ENCODE measurements around the gene GPR146. TPM values are rescaled to one million over a fixed set of nuclear protein-coding genes. Genes with fewer than 3 reads are reported as not detected.

The GPR146 gene
- total RNA-seq, 1 donor from 2014 or later = 3.1 TPM

DNA sequence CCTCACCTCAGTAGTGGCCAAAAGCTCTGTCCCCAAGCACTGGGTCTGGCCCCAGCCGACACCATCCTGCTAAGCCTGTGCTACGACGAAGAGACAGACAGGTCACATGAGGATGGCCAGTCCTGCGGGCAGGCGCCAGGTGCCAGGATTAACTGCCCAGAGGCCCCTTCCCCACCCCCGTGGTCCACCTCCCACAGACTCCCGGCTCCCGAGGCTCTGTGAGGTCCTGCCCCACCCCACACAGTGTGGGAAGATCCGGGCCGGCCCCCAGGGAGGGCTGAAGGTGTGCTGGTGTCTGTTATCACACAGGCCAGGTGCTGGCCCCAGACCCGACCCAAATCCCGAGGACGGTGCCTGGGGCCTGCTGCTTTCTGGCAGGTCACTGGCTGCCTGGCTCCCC, 34.1 kb upstream of the GPR146 start:
- TF ChIP-seq, protein P1, sequence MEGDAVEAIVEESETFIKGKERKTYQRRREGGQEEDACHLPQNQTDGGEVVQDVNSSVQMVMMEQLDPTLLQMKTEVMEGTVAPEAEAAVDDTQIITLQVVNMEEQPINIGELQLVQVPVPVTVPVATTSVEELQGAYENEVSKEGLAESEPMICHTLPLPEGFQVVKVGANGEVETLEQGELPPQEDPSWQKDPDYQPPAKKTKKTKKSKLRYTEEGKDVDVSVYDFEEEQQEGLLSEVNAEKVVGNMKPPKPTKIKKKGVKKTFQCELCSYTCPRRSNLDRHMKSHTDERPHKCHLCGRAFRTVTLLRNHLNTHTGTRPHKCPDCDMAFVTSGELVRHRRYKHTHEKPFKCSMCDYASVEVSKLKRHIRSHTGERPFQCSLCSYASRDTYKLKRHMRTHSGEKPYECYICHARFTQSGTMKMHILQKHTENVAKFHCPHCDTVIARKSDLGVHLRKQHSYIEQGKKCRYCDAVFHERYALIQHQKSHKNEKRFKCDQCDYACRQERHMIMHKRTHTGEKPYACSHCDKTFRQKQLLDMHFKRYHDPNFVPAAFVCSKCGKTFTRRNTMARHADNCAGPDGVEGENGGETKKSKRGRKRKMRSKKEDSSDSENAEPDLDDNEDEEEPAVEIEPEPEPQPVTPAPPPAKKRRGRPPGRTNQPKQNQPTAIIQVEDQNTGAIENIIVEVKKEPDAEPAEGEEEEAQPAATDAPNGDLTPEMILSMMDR (IDR thresholded peaks at IDR 0.05; ENCODE audit: partially characterized antibody, unreplicated experiment) = no peak
- Mint-ChIP-seq H3K36me3 (ENCODE audit: unreplicated experiment) (peaks cover 4% of the 10 kb centered on the region), H3K27me3 (ENCODE audit: unreplicated experiment) (peaks cover 10% of the 10 kb centered on the region), H3K4me3 (ENCODE audit: unreplicated experiment) (no peak overlapping the region), H3K9me3 (ENCODE audit: unreplicated experiment) (peaks cover 5% of the 10 kb centered on the region), H3K27ac (ENCODE audit: unreplicated experiment) (no peak overlapping the region), H3K4me1 (ENCODE audit: low read depth, unreplicated experiment) (peaks cover 15% of the 10 kb centered on the region)
- DNase-seq = no peak

GRCh38 chr7:1011297-1012003, 32.9 kb upstream of the GPR146 start:
- H3K27ac Mint-ChIP-seq (ENCODE audit: unreplicated experiment) = peak overlapping the region; percentile 62
- H3K4me1 Mint-ChIP-seq (ENCODE audit: low read depth, unreplicated experiment) = peaks cover 13% of the 10 kb centered on the region
- H3K9me3 Mint-ChIP-seq (ENCODE audit: unreplicated experiment) = peaks cover 5% of the 10 kb centered on the region
- peak; percentile 10 for DNase-seq
- H3K27me3 Mint-ChIP-seq (ENCODE audit: unreplicated experiment) = peaks cover 7% of the 10 kb centered on the region
- H3K4me3 Mint-ChIP-seq (ENCODE audit: unreplicated experiment) = no peak overlapping the region
- TF ChIP-seq, protein P1 (IDR thresholded peaks at IDR 0.05; ENCODE audit: partially characterized antibody, unreplicated experiment) = no peak
- no peaks in the 10 kb centered on the region for H3K36me3 Mint-ChIP-seq (ENCODE audit: unreplicated experiment)

GRCh38 chr7:1012004-1012715, 32.2 kb upstream of the GPR146 start:
- peaks cover 13% of the 10 kb centered on the region for H3K4me1 Mint-ChIP-seq (ENCODE audit: low read depth, unreplicated experiment)
- no peak overlapping the region for H3K4me3 Mint-ChIP-seq (ENCODE audit: unreplicated experiment)
- peaks cover 7% of the 10 kb centered on the region for H3K27me3 Mint-ChIP-seq (ENCODE audit: unreplicated experiment)
- TF ChIP-seq, protein P1 (IDR thresholded peaks at IDR 0.05; ENCODE audit: partially characterized antibody, unreplicated experiment) = no peak
- no peak overlapping the region for H3K27ac Mint-ChIP-seq (ENCODE audit: unreplicated experiment)
- peaks cover 5% of the 10 kb centered on the region for H3K9me3 Mint-ChIP-seq (ENCODE audit: unreplicated experiment)
- no peaks in the 10 kb centered on the region for H3K36me3 Mint-ChIP-seq (ENCODE audit: unreplicated experiment)
- peak; percentile 13 for DNase-seq

DNA sequence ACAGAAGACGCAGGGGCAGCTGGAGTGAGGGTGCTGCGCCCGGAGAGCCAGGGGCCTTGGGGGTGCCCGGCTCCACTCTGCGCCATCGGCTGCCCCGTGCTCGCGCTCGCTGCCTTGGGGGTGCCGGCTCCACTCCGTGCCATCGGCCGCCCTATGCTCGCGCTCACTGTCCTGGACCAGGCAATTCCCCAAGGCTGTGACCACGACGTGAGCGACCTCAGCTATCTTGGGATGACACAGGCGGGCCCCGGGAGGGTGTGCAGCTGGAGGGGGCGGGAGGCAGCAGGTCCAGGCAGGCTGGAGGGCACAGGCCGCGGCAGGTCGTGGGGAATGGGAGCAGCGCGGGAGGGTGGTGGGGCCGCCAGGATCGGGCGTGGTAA, 31.6 kb upstream of the GPR146 start:
- Mint-ChIP-seq H3K9me3 (ENCODE audit: unreplicated experiment) (peaks cover 5% of the 10 kb centered on the region), H3K36me3 (ENCODE audit: unreplicated experiment) (no peaks in the 10 kb centered on the region), H3K27ac (ENCODE audit: unreplicated experiment) (no peak overlapping the region), H3K4me1 (ENCODE audit: low read depth, unreplicated experiment) (peaks cover 13% of the 10 kb centered on the region), H3K4me3 (ENCODE audit: unreplicated experiment) (no peak overlapping the region), H3K27me3 (ENCODE audit: unreplicated experiment) (peaks cover 7% of the 10 kb centered on the region)
- TF ChIP-seq, protein P1 (IDR thresholded peaks at IDR 0.05; ENCODE audit: partially characterized antibody, unreplicated experiment) = no peak
- DNase-seq = peak; percentile 15

GRCh38 chr7:1013581-1013980, 30.8 kb upstream of the GPR146 start:
- Mint-ChIP-seq H3K27me3 (ENCODE audit: unreplicated experiment) (peaks cover 9% of the 10 kb centered on the region), H3K4me3 (ENCODE audit: unreplicated experiment) (peak overlapping the region; percentile 65), H3K4me1 (ENCODE audit: low read depth, unreplicated experiment) (peaks cover 13% of the 10 kb centered on the region), H3K9me3 (ENCODE audit: unreplicated experiment) (peaks cover 10% of the 10 kb centered on the region), H3K27ac (ENCODE audit: unreplicated experiment) (peak overlapping the region; percentile 30), H3K36me3 (ENCODE audit: unreplicated experiment) (no peaks in the 10 kb centered on the region)
- no peak for DNase-seq
- TF ChIP-seq, protein P1 (IDR thresholded peaks at IDR 0.05; ENCODE audit: partially characterized antibody, unreplicated experiment) = no peak

Data from glutamatergic neuron (in vitro differentiated cells).